Rectal smooth muscle tissue (tissue), 1 donor: ENCODE data around the gene WDR20.

ENCODE experiments used
- H3K27ac ChIP-seq: one replicate; pipeline ENCODE4 v1.7.0; 2013; ENCODE audit warnings: low read depth, low read length, inconsistent platforms
- H3K27me3 ChIP-seq: one replicate; pipeline ENCODE4 v1.7.0; 2013; ENCODE audit warnings: low read length; ENCODE audit not compliant: control insufficient read depth, insufficient read depth
- H3K36me3 ChIP-seq: one replicate; pipeline ENCODE4 v1.7.0; 2013; ENCODE audit warnings: low read length; ENCODE audit not compliant: control insufficient read depth, insufficient read depth
- H3K4me1 ChIP-seq: one replicate; pipeline ENCODE4 v1.7.0; 2013; ENCODE audit warnings: low read length; ENCODE audit not compliant: control insufficient read depth, insufficient read depth
- H3K4me3 ChIP-seq: one replicate; pipeline ENCODE4 v1.7.0; 2013; ENCODE audit warnings: low read length
- H3K9ac ChIP-seq: one replicate; pipeline ENCODE4 v1.7.0; 2013; ENCODE audit warnings: low read length

The WDR20 gene

DNA sequence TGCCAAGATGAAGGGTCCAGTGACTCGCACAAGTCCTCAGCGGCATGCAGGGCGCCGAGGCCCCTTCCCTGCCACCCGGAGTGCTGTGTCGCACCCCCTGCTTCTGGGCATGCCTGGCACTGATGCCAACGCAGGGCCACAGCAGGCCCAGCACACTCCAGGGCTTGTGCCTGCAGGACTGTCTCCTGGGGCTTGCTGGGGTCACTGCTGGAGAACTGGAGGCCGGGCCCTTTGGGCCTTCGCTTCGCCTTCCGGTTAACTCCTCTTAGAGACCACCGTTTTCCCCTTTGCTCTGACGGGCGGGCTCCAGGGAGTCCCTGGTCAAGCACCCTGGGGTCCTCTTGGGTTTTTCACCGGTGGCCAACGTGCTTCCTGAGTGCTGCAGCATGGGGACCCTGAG lies 79.6 kb downstream of the WDR20 start:
- H3K27me3 ChIP-seq, result no peaks in the 10 kb centered on the region
- peaks cover 13% of the 10 kb centered on the region for H3K4me1 ChIP-seq
- no peaks in the 10 kb centered on the region for H3K36me3 ChIP-seq
- H3K27ac ChIP-seq, result no peak overlapping the region
- no peak overlapping the region for H3K4me3 ChIP-seq
- H3K9ac ChIP-seq, result no peak overlapping the region

DNA sequence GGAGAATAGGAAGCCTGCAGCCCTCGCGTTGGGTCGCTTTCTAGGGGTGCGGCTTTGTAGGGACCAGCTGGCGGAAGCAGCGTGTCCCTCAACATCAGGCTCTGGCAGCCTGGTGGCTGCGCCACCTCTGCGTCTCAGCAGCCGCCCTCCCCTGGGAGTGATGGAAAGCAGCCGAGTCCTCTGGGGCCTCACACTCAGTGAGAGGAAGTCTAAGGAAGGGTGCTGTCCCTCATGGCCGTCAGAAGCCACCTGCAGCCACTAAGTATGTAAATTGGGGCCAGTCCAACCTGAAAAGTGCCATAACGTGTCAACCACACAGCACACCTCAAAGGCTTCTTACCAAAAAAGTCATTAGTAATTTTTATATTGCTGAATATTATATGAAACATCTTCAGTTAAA lies 80.3 kb downstream of the WDR20 start:
- Histone ChIP-seq H3K4me3 (no peak overlapping the region), H3K36me3 (no peaks in the 10 kb centered on the region), H3K27me3 (no peaks in the 10 kb centered on the region), H3K4me1 (peaks cover 10% of the 10 kb centered on the region), H3K27ac (no peak overlapping the region), H3K9ac (no peak overlapping the region)

DNA sequence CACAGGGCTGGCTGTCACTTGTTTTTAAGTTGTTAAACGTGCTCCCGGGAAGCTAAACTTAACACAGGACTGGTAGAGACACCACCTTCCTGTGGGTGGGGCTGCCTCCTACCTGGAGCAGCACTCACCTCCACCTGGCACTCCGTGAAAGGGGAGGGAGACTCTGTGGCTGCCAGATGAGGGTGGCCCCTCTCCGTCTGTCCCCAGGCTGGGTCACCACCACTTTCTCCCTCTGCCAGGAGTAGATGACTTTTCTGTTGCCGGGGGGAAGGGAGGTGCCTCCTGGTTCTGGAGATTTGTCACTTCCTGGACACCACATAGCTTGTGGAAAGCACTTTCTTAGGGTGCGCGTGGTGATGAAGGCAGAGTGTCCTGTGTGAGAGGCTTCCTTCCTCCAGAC lies 81.3 kb downstream of the WDR20 start:
- Histone ChIP-seq H3K4me1 (no peaks in the 10 kb centered on the region), H3K27ac (no peak overlapping the region), H3K36me3 (no peaks in the 10 kb centered on the region), H3K9ac (no peak overlapping the region), H3K4me3 (no peak overlapping the region), H3K27me3 (no peaks in the 10 kb centered on the region)

DNA sequence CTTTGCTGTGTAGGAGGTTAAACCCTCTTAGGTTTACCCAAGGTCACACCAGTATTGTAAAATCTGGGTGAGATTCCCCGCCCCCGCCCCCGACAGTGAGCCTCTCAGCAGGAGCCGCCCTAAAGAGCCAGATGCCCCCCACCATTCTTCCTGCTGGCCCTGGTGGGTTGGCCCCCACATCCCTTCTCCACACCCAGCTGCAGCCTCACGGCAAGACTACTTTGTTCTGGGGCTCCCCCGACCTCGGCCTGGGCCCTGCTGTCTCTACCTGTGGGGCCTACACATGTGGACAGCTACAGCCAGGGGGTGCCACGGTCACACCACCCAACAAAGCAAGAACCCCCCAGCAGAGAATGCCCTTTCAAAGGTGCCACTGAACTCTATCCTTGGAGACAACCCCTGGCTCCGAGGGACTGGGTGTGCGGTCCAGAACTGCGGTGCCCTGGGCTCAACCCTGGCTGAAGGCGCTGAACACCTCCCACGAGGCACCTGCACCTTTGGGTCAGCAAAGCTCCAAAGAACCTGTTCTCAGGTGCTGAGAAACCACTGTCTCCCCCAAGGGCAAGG lies 82.4 kb downstream of the WDR20 start:
- no peaks in the 10 kb centered on the region for H3K4me1 ChIP-seq
- H3K9ac ChIP-seq, result no peak overlapping the region
- no peak overlapping the region for H3K27ac ChIP-seq
- no peaks in the 10 kb centered on the region for H3K27me3 ChIP-seq
- H3K36me3 ChIP-seq, result no peaks in the 10 kb centered on the region
- no peak overlapping the region for H3K4me3 ChIP-seq

DNA sequence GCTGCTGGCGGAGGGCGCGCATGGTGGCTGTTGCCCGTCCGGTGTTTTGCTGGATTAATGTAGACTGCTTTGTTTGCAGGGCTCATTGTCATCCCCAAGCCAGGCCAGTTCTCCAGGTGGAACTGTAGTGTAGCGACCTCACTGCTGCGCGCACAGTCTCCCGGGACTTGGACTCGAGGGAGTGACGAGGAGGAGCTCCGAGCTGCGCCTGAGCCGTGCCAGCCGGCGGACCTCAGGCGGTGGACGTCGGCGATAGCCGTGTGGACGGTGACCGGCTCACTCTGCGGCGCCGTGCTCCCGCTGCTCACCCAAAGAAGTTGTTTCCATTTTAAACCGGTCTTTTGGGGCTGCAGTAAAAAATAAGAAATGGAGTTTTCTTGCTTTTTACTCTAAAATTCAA lies 83.1 kb downstream of the WDR20 start:
- Histone ChIP-seq H3K9ac (no peak overlapping the region), H3K4me3 (no peak overlapping the region), H3K27ac (no peak overlapping the region), H3K4me1 (no peaks in the 10 kb centered on the region), H3K36me3 (no peaks in the 10 kb centered on the region), H3K27me3 (no peaks in the 10 kb centered on the region)

DNA sequence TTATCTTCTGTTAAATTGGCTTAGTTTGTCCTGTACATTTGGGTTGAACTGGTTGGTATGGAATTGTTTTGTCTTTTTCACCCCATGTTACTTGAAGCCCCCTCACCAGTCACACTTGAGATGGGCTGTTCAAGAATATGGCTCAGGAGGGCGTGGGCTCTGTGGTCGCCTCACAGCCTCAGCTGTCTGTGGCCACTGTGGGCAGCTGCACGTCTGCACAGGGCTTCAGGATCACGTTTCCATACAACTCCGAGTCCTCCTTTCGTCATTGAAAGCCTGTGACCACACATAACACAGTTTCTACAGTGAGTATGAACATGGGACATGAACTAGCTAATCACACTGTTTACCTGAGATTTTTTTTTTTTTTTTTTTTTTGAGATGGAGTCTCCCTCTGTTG lies 84.0 kb downstream of the WDR20 start:
- H3K4me1 ChIP-seq, result no peaks in the 10 kb centered on the region
- no peaks in the 10 kb centered on the region for H3K27me3 ChIP-seq
- no peak overlapping the region for H3K4me3 ChIP-seq
- no peaks in the 10 kb centered on the region for H3K36me3 ChIP-seq
- H3K9ac ChIP-seq, result no peak overlapping the region
- no peak overlapping the region for H3K27ac ChIP-seq

DNA sequence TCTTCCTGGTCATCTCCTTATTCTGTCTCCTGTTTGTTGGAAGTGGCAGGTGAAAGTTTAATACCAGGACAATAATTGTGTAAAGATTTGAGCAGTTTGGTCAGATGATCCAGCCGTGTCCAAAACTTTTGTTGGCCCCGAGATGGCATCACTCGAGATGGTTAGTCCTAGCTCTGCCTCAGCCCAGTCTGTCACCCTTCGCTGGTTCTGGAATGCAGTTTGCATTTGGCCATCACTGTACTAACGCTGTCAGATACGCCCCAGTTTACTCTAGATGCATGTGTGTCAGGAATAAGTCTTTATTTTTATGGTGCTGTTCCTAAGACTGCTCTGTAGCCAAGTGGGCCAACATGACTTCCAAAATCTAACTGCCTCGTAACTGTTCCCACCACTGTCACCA lies 85.7 kb downstream of the WDR20 start:
- Histone ChIP-seq H3K4me1 (no peaks in the 10 kb centered on the region), H3K36me3 (peaks cover 1% of the 10 kb centered on the region), H3K4me3 (no peak overlapping the region), H3K27me3 (no peaks in the 10 kb centered on the region), H3K27ac (no peak overlapping the region), H3K9ac (no peak overlapping the region)

DNA sequence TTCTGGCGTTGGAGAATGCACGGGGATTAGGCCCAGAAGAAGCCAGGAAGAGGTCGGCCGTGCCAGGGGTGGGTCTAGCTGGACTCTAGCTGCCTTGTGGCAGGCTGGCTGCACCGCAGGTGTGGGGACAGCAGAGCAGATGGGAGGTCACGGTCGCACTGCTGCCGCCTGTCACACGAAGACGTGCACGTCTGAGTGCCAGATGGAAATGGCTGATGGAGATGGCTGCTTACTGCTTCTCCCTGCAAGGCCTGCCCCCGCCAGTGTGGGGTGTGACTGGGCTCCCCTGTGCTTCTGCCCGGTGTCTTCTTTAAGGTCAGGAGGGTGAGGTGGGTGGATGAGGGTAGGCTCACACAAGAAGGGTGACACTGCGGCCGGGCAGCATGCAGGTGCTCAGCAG lies 86.2 kb downstream of the WDR20 start:
- Histone ChIP-seq H3K36me3 (peaks cover 4% of the 10 kb centered on the region), H3K4me3 (no peak overlapping the region), H3K27ac (no peak overlapping the region), H3K4me1 (no peaks in the 10 kb centered on the region), H3K9ac (no peak overlapping the region), H3K27me3 (no peaks in the 10 kb centered on the region)

DNA sequence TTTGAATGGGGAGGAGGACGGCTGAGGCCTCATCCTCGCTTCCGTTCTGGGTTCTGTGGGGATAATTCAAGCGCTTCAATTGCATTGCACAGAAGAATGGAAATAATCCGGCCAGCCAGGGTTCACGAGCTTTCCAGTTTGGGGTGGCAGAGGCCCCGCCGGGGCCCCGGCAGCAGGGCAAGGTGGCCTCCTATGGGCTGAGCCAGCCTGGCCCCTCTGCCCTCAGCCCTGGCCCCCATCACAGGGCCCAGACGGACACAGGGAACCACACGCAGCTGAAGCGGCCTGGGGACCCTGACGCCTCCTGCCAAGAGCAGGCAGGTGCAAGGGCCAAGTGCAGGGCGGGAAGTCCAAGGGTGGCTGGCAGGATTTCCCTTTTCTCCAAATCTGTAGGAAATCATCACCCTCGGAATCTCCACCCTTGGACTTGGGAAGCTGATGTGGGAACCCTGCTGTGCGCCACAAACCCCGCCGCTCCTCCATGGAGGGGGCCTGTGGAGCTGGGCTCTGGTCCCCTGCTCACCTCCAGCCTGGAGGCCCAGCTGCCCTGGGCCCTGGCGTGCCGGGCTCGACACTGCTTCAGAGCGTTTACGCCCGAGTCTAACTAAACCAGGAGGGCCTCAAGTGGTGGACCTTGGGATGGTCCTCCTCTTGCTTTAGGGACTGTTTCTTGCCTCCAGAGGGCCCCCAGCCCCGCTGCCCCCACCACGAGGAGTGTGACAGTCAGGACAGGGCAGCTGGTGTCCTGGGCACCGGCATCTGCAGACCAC lies 86.8 kb downstream of the WDR20 start:
- H3K36me3 ChIP-seq, result peaks cover 4% of the 10 kb centered on the region
- no peaks in the 10 kb centered on the region for H3K27me3 ChIP-seq
- no peak overlapping the region for H3K4me3 ChIP-seq
- H3K9ac ChIP-seq, result no peak overlapping the region
- no peaks in the 10 kb centered on the region for H3K4me1 ChIP-seq
- no peak overlapping the region for H3K27ac ChIP-seq

DNA sequence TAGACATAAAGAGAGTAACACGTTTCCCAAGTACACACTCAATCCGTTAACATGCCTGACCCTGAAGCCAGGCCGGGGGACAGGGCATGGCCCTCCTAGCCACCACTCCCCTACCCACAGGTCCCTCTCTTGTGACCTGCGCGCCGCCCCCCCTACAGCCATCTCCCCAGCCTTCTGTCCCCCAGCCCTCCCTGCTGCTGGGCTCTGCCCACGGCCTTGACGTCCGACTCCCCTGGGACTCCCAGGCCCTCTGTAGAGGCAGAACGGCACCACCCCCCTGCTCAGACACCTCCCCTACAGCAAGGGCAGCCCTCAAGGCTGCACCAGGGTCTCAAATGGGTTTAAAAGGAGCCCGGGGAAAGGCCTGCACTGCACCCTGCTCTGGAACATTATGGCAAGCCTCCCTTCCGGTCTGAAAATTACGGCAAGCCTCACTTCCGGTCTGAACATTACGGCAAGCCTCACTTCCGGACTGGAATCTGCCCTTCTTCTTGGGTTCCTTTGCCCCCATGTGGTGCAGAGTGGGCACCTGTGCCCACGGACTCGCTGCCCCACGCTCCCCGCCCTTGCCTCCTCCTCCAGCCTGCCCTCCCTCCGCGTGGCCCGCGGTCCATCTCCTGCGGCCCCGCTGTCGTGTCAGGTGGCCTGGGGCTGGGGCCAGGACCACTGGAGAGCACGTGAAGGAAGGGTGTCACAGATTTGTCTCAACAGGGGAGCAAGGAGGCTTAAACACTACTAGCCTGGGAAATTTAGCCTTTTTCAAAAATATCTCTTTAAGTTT lies 87.7 kb downstream of the WDR20 start:
- Histone ChIP-seq H3K4me1 (no peaks in the 10 kb centered on the region), H3K27me3 (no peaks in the 10 kb centered on the region), H3K27ac (no peak overlapping the region), H3K9ac (no peak overlapping the region), H3K4me3 (no peak overlapping the region), H3K36me3 (peaks cover 4% of the 10 kb centered on the region)

DNA sequence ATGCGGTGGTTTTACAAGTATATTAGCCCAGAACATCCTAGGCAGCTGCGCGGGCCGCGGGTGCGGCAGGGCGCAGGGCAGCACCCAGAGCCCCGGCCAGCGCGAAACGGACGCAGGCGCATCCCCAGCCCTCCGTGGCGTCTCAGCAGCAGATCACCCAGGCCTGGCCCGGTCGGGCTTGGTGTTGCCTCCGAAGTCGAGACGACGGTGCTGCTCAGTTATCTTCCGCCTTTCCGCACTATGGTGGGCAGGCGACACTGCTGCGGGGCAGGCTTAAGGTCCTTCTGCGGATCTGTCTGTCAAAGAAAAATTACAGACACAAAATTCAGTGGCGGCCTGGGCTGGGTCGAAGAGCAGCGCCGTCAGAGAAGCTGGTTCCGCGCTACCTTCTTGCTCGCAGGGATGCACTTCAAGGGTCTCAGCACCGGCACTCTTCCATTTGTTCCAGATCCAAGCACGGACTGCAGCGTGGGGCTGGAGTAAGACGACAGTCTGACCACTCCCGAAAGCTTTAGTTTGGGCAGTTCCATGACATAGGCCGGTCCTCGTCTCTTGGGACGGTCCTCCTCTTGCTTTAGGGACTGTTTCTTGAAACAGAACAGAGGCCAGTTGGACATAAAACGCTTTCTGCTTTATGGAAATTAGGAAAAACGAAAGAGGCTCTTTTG lies 89.5 kb downstream of the WDR20 start:
- Histone ChIP-seq H3K4me1 (no peaks in the 10 kb centered on the region), H3K4me3 (no peak overlapping the region), H3K36me3 (peaks cover 4% of the 10 kb centered on the region), H3K27me3 (no peaks in the 10 kb centered on the region), H3K27ac (no peak overlapping the region), H3K9ac (no peak overlapping the region)

DNA sequence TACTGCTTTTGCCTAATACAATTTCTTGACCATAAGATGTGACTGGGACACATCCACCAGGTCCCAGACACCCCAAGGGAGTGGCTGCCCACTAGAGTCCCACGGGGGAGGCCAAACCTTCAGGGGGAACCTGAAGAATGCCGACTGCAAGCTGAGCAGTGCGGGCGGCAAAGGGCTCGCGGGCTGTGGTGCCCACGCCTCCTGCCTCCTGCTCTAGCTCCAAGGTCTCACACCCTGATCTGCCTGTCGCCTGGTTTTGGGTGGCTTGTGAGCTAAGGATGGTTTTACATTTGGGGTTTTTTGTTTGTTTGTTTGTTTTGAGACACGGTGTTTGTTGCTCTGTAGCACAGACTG lies 90.0 kb downstream of the WDR20 start:
- H3K4me3 ChIP-seq, result no peak overlapping the region
- H3K27ac ChIP-seq, result no peak overlapping the region
- no peaks in the 10 kb centered on the region for H3K27me3 ChIP-seq
- peaks cover 4% of the 10 kb centered on the region for H3K36me3 ChIP-seq
- no peak overlapping the region for H3K9ac ChIP-seq
- H3K4me1 ChIP-seq, result no peaks in the 10 kb centered on the region
